Measurements from ENCODE around the gene CHD2.

GRCh38 chr15:92877416-92877815 is 22.7 kb upstream of the CHD2 start:
- TF ChIP-seq POLR2A (IDR thresholded peaks at IDR 0.05) = no peak
- TF ChIP-seq EP300 (IDR thresholded peaks at IDR 0.05) = no peak
- no peak for TF ChIP-seq CTCF (IDR thresholded peaks at IDR 0.05)

Measured in upper lobe of left lung (tissue), 4 donors.